Measurements from ENCODE around the gene FRMD4A. TPM values are rescaled to one million over a fixed set of nuclear protein-coding genes. Genes with fewer than 3 reads are reported as not detected.
A peak's percentile ranks its signal among the peaks of the same experiment; 100 is the strongest.

The FRMD4A gene
- total and polyA plus RNA-seq, 12 donors = 17.4 to 43.4 (median 30.3) TPM

- Histone ChIP-seq H3K4me3 (no peak overlapping the region), H3K9me3 (no peaks in the 10 kb centered on the region), H3K4me1 (peaks cover 5 to 83% (median 60%) of the 10 kb centered on the region in 9 donors), H3K36me3 (peaks cover 0 to 80% (median 36%) of the 10 kb centered on the region in 9 donors), H3K27me3 (no peaks in the 10 kb centered on the region), H3K27ac (peak overlapping the region in 7 of 10 donors; percentile 57 to 74 (median 64))
- intact Hi-C loops (cut with DNase I) = no loop called here
- WGBS, 2 donors = 51 to 54% methylated on average over 10 of the region's 10 CpGs
- peak in 3 of 8 donors; percentile 38 to 40 (median 39) for ATAC-seq
- TF ChIP-seq, protein P1, sequence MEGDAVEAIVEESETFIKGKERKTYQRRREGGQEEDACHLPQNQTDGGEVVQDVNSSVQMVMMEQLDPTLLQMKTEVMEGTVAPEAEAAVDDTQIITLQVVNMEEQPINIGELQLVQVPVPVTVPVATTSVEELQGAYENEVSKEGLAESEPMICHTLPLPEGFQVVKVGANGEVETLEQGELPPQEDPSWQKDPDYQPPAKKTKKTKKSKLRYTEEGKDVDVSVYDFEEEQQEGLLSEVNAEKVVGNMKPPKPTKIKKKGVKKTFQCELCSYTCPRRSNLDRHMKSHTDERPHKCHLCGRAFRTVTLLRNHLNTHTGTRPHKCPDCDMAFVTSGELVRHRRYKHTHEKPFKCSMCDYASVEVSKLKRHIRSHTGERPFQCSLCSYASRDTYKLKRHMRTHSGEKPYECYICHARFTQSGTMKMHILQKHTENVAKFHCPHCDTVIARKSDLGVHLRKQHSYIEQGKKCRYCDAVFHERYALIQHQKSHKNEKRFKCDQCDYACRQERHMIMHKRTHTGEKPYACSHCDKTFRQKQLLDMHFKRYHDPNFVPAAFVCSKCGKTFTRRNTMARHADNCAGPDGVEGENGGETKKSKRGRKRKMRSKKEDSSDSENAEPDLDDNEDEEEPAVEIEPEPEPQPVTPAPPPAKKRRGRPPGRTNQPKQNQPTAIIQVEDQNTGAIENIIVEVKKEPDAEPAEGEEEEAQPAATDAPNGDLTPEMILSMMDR (IDR thresholded peaks at IDR 0.05) = no peak
- peak; percentile 38 to 43 for DNase-seq
These were observed 631.5 kb downstream of the FRMD4A start for GRCh38 chr10:13699216-13699615.

GRCh38 chr10:13698217-13698616 lies 632.5 kb downstream of the FRMD4A start:
- peaks cover 5 to 76% (median 53%) of the 10 kb centered on the region in 9 donors for H3K4me1 ChIP-seq
- 59 to 60% methylated on average over 6 of the region's 6 CpGs for WGBS, 2 donors
- intact Hi-C loops (cut with DNase I) = no loop called here
- H3K36me3 ChIP-seq = peaks cover 0 to 86% (median 42%) of the 10 kb centered on the region in 9 donors
- ATAC-seq = peak; percentile 62 to 93 (median 85)
- peak overlapping the region; percentile 37 to 74 (median 60) for H3K27ac ChIP-seq
- peak in 1 of 2 donors; percentile 27 for DNase-seq
- no peaks in the 10 kb centered on the region for H3K27me3 ChIP-seq
- H3K9me3 ChIP-seq = no peaks in the 10 kb centered on the region
- TF ChIP-seq, protein P1 (IDR thresholded peaks at IDR 0.05) = no peak
- H3K4me3 ChIP-seq = no peak overlapping the region

DNA sequence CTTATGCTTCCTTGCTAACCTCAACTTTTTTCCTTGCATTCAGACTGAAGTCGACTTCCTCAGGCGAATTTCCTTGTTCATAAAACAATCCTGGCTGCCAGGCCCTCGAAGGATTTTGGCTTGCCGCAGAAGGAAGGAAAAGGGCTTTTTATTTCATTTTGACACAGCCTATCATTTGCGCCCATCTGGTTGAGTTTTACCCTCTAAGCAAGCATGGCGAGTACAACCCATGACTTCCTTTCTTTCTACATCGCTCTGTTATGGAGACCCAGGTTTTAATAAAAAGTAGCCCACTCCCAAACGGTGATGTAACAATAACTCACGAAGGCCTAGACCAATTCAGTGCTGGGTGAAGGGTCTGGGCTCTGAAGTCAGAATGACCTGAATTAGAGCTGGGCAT lies 634.7 kb downstream of the FRMD4A start:
- Histone ChIP-seq H3K4me3 (no peak overlapping the region), H3K27ac (peak overlapping the region in 7 of 10 donors; percentile 23 to 69 (median 53)), H3K36me3 (peaks cover 0 to 96% (median 55%) of the 10 kb centered on the region in 9 donors), H3K4me1 (peaks cover 5 to 56% (median 38%) of the 10 kb centered on the region in 9 donors), H3K9me3 (no peaks in the 10 kb centered on the region), H3K27me3 (no peaks in the 10 kb centered on the region)
- DNase-seq (no peak), ATAC-seq (no peak)
- intact Hi-C loops (cut with DNase I) = no loop called here
- 67 to 69% methylated on average over 9 of the region's 9 CpGs for WGBS, 2 donors
- TF ChIP-seq, protein P1 (IDR thresholded peaks at IDR 0.05) = no peak

DNA sequence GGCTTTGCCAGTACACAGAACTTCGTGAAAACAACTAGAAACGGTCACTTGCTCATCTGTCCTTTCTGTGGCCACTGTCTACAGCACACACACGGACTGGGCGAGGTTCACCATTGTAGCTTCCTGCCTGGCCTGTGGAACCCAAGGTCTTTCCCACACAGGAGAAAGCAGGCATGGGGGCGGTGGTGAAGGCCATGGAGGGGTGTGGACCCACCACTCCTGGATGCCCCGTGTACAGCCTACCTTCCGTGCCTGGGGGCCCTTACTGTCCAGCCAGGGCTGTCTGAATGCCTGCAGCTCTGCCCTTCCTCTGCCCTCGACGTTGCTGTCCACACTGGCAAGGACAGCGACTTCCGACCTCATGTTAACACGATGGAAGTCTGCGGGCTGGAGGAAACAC lies 635.1 kb downstream of the FRMD4A start:
- peak overlapping the region in 7 of 10 donors; percentile 45 to 69 (median 53) for H3K27ac ChIP-seq
- 55 to 58% methylated on average over 13 of the region's 13 CpGs for WGBS, 2 donors
- intact Hi-C loops (cut with DNase I) = no loop called here
- ATAC-seq (peak in 4 of 8 donors; percentile 6 to 30 (median 8)), DNase-seq (no peak)
- TF ChIP-seq, protein P1 (IDR thresholded peaks at IDR 0.05) = no peak
- H3K4me3 ChIP-seq = no peak overlapping the region
- H3K9me3 ChIP-seq = no peaks in the 10 kb centered on the region
- H3K36me3 ChIP-seq = peaks cover 0 to 96% (median 50%) of the 10 kb centered on the region in 9 donors
- H3K4me1 ChIP-seq = peaks cover 5 to 58% (median 38%) of the 10 kb centered on the region in 9 donors
- no peaks in the 10 kb centered on the region for H3K27me3 ChIP-seq

Data from heart right ventricle (tissue), 16 donors.